H9 (cell line): ENCODE results near the gene NKAIN2. TPM values are rescaled to one million over a fixed set of nuclear protein-coding genes. Genes with fewer than 3 reads are reported as not detected.

ENCODE experiments used
- DNase-seq: peaks from one replicate; pipeline ENCODE4 v3.0.0-alpha.2; 2017
- H2AFZ ChIP-seq: one replicate; pipeline ENCODE4 v1.6.1; 2013; ENCODE audit warnings: mild to moderate bottlenecking, low read length, control low read depth, moderate library complexity
- H2AK5ac ChIP-seq: 2 replicates; pipeline ENCODE4 v1.6.1; 2013; ENCODE audit warnings: low read length, control low read depth, mixed read lengths; ENCODE audit not compliant: insufficient read length
- H2BK120ac ChIP-seq: one replicate; pipeline ENCODE4 v1.6.1; 2013; ENCODE audit warnings: low read depth, mild to moderate bottlenecking, low read length, control low read depth, inconsistent platforms; ENCODE audit not compliant: poor library complexity, severe bottlenecking
- H2BK12ac ChIP-seq: 2 replicates; pipeline ENCODE4 v1.6.1; 2013; ENCODE audit warnings: low read length, control low read depth, mixed read lengths, low read depth; ENCODE audit not compliant: insufficient read length
- H2BK15ac ChIP-seq: 2 replicates; pipeline ENCODE4 v1.6.1; 2013; ENCODE audit warnings: low read depth, low read length, control low read depth
- H2BK20ac ChIP-seq: one replicate; pipeline ENCODE4 v1.6.1; 2013; ENCODE audit warnings: low read depth, mild to moderate bottlenecking, low read length, control low read depth, inconsistent platforms; ENCODE audit not compliant: poor library complexity, severe bottlenecking
- H2BK5ac ChIP-seq: 2 replicates; pipeline ENCODE4 v1.6.1; 2013; ENCODE audit warnings: low read length, control low read depth, mixed read lengths; ENCODE audit not compliant: insufficient read length
- H3K14ac ChIP-seq: 2 replicates; pipeline ENCODE4 v1.6.1; 2013; ENCODE audit warnings: low read length, control low read depth; ENCODE audit not compliant: insufficient read depth
- H3K18ac ChIP-seq: 2 replicates; pipeline ENCODE4 v1.6.1; 2013; ENCODE audit warnings: low read depth, mild to moderate bottlenecking, mixed read lengths, low read length, control low read depth; ENCODE audit not compliant: insufficient read length
- H3K23ac ChIP-seq: 2 replicates; pipeline ENCODE4 v1.6.1; 2013; ENCODE audit warnings: low read length, control low read depth, mixed read lengths, low read depth; ENCODE audit not compliant: insufficient read length
- H3K23me2 ChIP-seq: 2 replicates; pipeline ENCODE4 v1.6.1; 2013; ENCODE audit warnings: low read depth, mild to moderate bottlenecking, mixed read lengths, low read length, control low read depth; ENCODE audit not compliant: insufficient read length, poor library complexity, severe bottlenecking
- H3K27ac ChIP-seq: 2 replicates; pipeline ENCODE4 v1.5.1; 2013; ENCODE audit warnings: low read length, control low read depth, mixed read lengths, low read depth; ENCODE audit not compliant: insufficient read length
- H3K27me3 ChIP-seq: 2 replicates; pipeline ENCODE4 v1.6.1; 2013; ENCODE audit warnings: low read length, control low read depth, inconsistent platforms; ENCODE audit not compliant: insufficient read depth
- H3K4ac ChIP-seq: 2 replicates; pipeline ENCODE4 v1.6.1; 2013; ENCODE audit warnings: low read depth, mild to moderate bottlenecking, control low read depth, inconsistent platforms, low read length, moderate library complexity
- H3K4me1 ChIP-seq: 2 replicates; pipeline ENCODE4 v1.6.1; 2013; ENCODE audit warnings: low read length, control low read depth, inconsistent platforms; ENCODE audit not compliant: insufficient read depth
- H3K4me2 ChIP-seq: 2 replicates; pipeline ENCODE4 v1.6.1; 2013; ENCODE audit warnings: low read length, control low read depth, mixed read lengths; ENCODE audit not compliant: insufficient read length, insufficient read depth
- H3K56ac ChIP-seq: 2 replicates; pipeline ENCODE4 v1.6.1; 2013; ENCODE audit warnings: low read depth, mild to moderate bottlenecking, mixed read lengths, low read length, control low read depth; ENCODE audit not compliant: insufficient read length
- H3K79me1 ChIP-seq: 2 replicates; pipeline ENCODE4 v1.6.1; 2013; ENCODE audit warnings: low read depth, mild to moderate bottlenecking, moderate library complexity, low read length, control low read depth, inconsistent platforms; ENCODE audit not compliant: insufficient read depth, poor library complexity, severe bottlenecking
- H3K79me2 ChIP-seq: 2 replicates; pipeline ENCODE4 v1.6.1; 2013; ENCODE audit warnings: low read length, control low read depth, inconsistent platforms; ENCODE audit not compliant: insufficient read depth
- H3K9ac ChIP-seq: 2 replicates; pipeline ENCODE4 v1.6.1; 2013; ENCODE audit warnings: low read length, control low read depth, mixed read lengths; ENCODE audit not compliant: insufficient read length; ENCODE audit errors: extremely low read depth
- H3K9me3 ChIP-seq: one replicate; pipeline ENCODE4 v1.6.1; 2013; ENCODE audit warnings: low read depth, low read length, inconsistent platforms; ENCODE audit not compliant: control insufficient read depth
- H3T11ph ChIP-seq: one replicate; pipeline ENCODE4 v1.6.1; 2013; ENCODE audit warnings: mild to moderate bottlenecking, low read length, control low read depth, inconsistent platforms
- H4K20me1 ChIP-seq: one replicate; pipeline ENCODE4 v1.6.1; 2013; ENCODE audit not compliant: control insufficient read depth, insufficient read length, insufficient read depth
- H4K5ac ChIP-seq: 2 replicates; pipeline ENCODE4 v1.6.1; 2013; ENCODE audit warnings: low read depth, mild to moderate bottlenecking, mixed read lengths, low read length, control low read depth; ENCODE audit not compliant: insufficient read length
- H4K8ac ChIP-seq: replicated peaks from 2 replicates; pipeline ENCODE4 v1.6.1; 2013; ENCODE audit warnings: low read length, control low read depth, mixed read lengths, low read depth; ENCODE audit not compliant: insufficient read length
- H4K91ac ChIP-seq: 2 replicates; pipeline ENCODE4 v1.6.1; 2013; ENCODE audit warnings: low read depth, mild to moderate bottlenecking, moderate library complexity, mixed read lengths, low read length, control low read depth; ENCODE audit not compliant: insufficient read length
- H3K27ac Mint-ChIP-seq, 3 experiments: 2 replicates in 2 of 3; 3 replicates in 1 of 3; pipeline ENCODE4 v1.8.0; 2020 to 2021; ENCODE audit warnings: mixed read lengths in 3 of 3, mild to moderate bottlenecking in 1 of 3, moderate library complexity in 1 of 3
- H3K27me3 Mint-ChIP-seq: 2 replicates; pipeline ENCODE4 v1.8.0; 2021; ENCODE audit warnings: low read depth, mild to moderate bottlenecking, moderate library complexity, mixed read lengths
- H3K36me3 Mint-ChIP-seq, 3 experiments: 2 replicates in 2 of 3; 3 replicates in 1 of 3; pipeline ENCODE4 v1.8.0; 2020 to 2021; ENCODE audit warnings: low read depth in 3 of 3, mixed read lengths in 3 of 3; ENCODE audit not compliant: insufficient read depth in 1 of 3
- H3K4me1 Mint-ChIP-seq, 2 experiments: 2 replicates each; pipeline ENCODE4 v1.8.0; 2020; ENCODE audit warnings: mixed read lengths in 2 of 2
- H3K4me3 Mint-ChIP-seq, 2 experiments: 2 replicates in 1 of 2; 3 replicates in 1 of 2; pipeline ENCODE4 v1.8.0; 2020 to 2021; ENCODE audit warnings: mild to moderate bottlenecking in 2 of 2, mixed read lengths in 2 of 2, moderate library complexity in 1 of 2
- H3K9me3 Mint-ChIP-seq, 2 experiments: 2 replicates in 1 of 2; 3 replicates in 1 of 2; pipeline ENCODE4 v1.8.0; 2020; ENCODE audit warnings: mild to moderate bottlenecking in 2 of 2, mixed read lengths in 2 of 2, moderate library complexity in 1 of 2
- CTCF ChIP-seq: fragments of 200-600 bp; sonication (generic); conservative IDR thresholded peaks from 3 replicates; pipeline ENCODE4 v1.8.0; 2021; ENCODE audit warnings: antibody characterized with exemption, mild to moderate bottlenecking
- WGBS: extraction: QIAGEN DNeasy Blood & Tissue Kit; methylation state at CpG from one replicate; pipeline ENCODE4 v1.1.7; 2013; ENCODE audit warnings: missing lambda C conversion rate, low lambda C conversion rate, mixed read lengths; ENCODE audit not compliant: insufficient read length; ENCODE audit errors: extremely low coverage; 5-methylcytosine and 5-hydroxymethylcytosine counted together
- total RNA-seq: library from RNA; stranded (reverse); gene quantifications from 2 replicates; pipeline ENCODE4 v1.2.1, GENCODE V29; 2021

The NKAIN2 gene
- total RNA-seq, 1 experiment from 2014 or later, result 0.17 TPM

- Mint-ChIP-seq H3K27ac (no peak overlapping the region), H3K4me3 (no peak overlapping the region), H3K4me1 (peaks cover 4 to 6% of the 10 kb centered on the region in 2 experiments), H3K9me3 (no peaks in the 10 kb centered on the region), H3K27me3 (peaks cover 4% of the 10 kb centered on the region), H3K36me3 (no peaks in the 10 kb centered on the region)
- no peak overlapping the region for H3K14ac ChIP-seq
- no peak overlapping the region for H2BK20ac ChIP-seq
- no peak overlapping the region for H3K23ac ChIP-seq
- no peaks in the 10 kb centered on the region for H3K27me3 ChIP-seq
- no peaks in the 10 kb centered on the region for H3K23me2 ChIP-seq
- H3T11ph ChIP-seq, result no peak overlapping the region
- no peaks in the 10 kb centered on the region for H3K4me1 ChIP-seq
- H3K79me1 ChIP-seq, result no peaks in the 10 kb centered on the region
- no peak overlapping the region for H2AFZ ChIP-seq
- H4K8ac ChIP-seq, result no peak overlapping the region
- H3K56ac ChIP-seq, result no peak overlapping the region
- H4K91ac ChIP-seq, result no peak overlapping the region
- no peak overlapping the region for H4K5ac ChIP-seq
- no peak overlapping the region for H2BK120ac ChIP-seq
- no peaks in the 10 kb centered on the region for H4K20me1 ChIP-seq
- WGBS, result no CpG with 5 or more reads among the region's 1 CpG
- no peak overlapping the region for H3K18ac ChIP-seq
- no peak overlapping the region for H2AK5ac ChIP-seq
- no peak overlapping the region for H2BK15ac ChIP-seq
- H2BK5ac ChIP-seq, result no peak overlapping the region
- no peaks in the 10 kb centered on the region for H3K79me2 ChIP-seq
- H3K9ac ChIP-seq, result no peak overlapping the region
- peak; percentile 46; the same call in 2 of the 3 replicates for TF ChIP-seq CTCF
- no peak overlapping the region for H3K4ac ChIP-seq
- no peak overlapping the region for H3K4me2 ChIP-seq
- no peak for DNase-seq
- H2BK12ac ChIP-seq, result no peak overlapping the region
- no peak overlapping the region for H3K27ac ChIP-seq
- H3K9me3 ChIP-seq, result no peaks in the 10 kb centered on the region
These were observed 1050.8 kb downstream of the NKAIN2 start for GRCh38 chr6:124854338-124854922.
